Measurements from ENCODE around the gene PCGF2. TPM values are rescaled to one million over a fixed set of nuclear protein-coding genes. Genes with fewer than 3 reads are reported as not detected.

Gene PCGF2
- total RNA-seq, 1 donor from 2014 or later, result 112 TPM

DNA sequence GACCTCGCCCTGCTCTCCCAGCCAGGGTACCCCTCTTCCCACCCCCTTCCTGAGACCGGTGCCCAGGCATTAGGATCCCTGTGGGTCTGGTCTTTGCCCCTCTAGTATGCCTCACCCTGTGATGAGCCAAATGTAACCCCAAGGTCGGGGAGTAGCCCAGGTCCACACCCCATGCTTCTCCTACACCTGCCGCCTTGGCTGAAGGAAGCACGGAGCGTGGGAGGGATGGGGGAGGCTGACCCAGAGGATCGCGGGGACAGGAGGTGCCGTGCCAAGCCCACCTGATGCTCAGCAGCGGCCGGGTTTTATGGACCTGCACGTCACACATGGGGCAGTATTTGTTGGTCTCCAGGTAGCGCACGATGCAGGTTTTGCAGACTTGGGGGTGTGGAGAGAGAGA, 8.8 kb downstream of the PCGF2 start:
- Mint-ChIP-seq H3K27me3 (no peaks in the 10 kb centered on the region), H3K4me1 (ENCODE audit: low read depth) (peaks cover 21% of the 10 kb centered on the region), H3K9me3 (ENCODE audit: low read depth) (no peaks in the 10 kb centered on the region), H3K4me3 (ENCODE audit: low read depth) (no peak overlapping the region), H3K27ac (no peak overlapping the region), H3K36me3 (ENCODE audit: insufficient read depth) (peaks cover 9% of the 10 kb centered on the region)
- DNase-seq (ENCODE audit: low spot score, unreplicated experiment), result no peak
- TF ChIP-seq, protein P1, sequence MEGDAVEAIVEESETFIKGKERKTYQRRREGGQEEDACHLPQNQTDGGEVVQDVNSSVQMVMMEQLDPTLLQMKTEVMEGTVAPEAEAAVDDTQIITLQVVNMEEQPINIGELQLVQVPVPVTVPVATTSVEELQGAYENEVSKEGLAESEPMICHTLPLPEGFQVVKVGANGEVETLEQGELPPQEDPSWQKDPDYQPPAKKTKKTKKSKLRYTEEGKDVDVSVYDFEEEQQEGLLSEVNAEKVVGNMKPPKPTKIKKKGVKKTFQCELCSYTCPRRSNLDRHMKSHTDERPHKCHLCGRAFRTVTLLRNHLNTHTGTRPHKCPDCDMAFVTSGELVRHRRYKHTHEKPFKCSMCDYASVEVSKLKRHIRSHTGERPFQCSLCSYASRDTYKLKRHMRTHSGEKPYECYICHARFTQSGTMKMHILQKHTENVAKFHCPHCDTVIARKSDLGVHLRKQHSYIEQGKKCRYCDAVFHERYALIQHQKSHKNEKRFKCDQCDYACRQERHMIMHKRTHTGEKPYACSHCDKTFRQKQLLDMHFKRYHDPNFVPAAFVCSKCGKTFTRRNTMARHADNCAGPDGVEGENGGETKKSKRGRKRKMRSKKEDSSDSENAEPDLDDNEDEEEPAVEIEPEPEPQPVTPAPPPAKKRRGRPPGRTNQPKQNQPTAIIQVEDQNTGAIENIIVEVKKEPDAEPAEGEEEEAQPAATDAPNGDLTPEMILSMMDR (IDR thresholded peaks at IDR 0.05; ENCODE audit: unreplicated experiment), result no peak

DNA sequence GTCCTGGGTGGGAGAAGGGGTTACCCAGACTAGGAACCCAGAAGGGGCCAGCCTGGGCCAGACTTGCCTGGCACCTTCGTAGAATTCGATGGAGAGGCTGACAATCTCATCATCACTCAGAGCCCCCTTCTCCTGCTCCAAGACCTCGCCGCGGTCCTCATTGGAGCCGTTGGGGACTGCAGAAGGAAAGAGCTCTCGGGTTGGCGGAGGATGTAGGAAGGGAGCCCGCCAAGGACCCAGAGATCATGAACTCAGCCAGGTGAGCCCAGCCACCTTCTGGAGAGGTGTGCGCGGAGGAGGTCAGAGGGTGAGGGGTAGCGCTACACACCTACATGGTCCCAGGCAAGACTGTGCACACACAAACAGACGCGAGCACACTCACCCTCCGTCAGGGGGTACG, 9.4 kb downstream of the PCGF2 start:
- Mint-ChIP-seq H3K4me1 (ENCODE audit: low read depth) (peaks cover 14% of the 10 kb centered on the region), H3K27me3 (no peaks in the 10 kb centered on the region), H3K36me3 (ENCODE audit: insufficient read depth) (peaks cover 9% of the 10 kb centered on the region), H3K9me3 (ENCODE audit: low read depth) (no peaks in the 10 kb centered on the region), H3K27ac (no peak overlapping the region), H3K4me3 (ENCODE audit: low read depth) (no peak overlapping the region)
- no peak for DNase-seq (ENCODE audit: low spot score, unreplicated experiment)
- TF ChIP-seq, protein P1 (IDR thresholded peaks at IDR 0.05; ENCODE audit: unreplicated experiment), result no peak

DNA sequence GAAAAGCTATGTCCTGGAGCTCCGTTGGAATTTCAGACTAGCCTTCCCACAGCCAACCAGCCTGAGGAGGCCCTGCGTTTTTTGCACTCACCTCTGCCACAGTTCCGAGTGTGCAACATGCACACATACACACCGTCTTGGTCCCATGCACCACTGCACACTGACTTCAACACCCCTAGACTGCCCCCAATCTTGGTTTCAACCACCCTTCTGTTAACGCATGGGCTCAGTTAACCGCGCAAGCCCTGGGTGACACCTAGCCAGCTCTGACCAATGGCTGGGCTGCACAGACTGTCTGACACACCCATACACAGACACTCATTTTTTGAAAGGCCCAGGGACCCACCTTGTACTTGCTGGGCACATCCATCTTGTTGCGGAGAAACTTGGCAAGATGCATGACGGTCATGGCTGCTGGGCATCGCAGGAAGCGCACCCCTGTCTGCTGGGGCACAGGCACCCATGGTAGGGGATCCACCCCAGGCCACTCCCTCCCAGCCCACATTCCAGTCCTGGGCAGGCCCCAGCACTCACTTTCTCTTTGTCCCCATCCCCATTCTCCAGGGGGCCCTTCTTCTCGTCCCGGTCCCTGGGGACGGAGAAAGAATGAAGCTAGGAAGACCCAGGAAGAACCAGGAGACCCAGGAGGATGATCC, 10.0 kb downstream of the PCGF2 start:
- Mint-ChIP-seq H3K36me3 (ENCODE audit: insufficient read depth) (peaks cover 9% of the 10 kb centered on the region), H3K4me1 (ENCODE audit: low read depth) (peaks cover 9% of the 10 kb centered on the region), H3K27ac (no peak overlapping the region), H3K9me3 (ENCODE audit: low read depth) (no peaks in the 10 kb centered on the region), H3K27me3 (no peaks in the 10 kb centered on the region), H3K4me3 (ENCODE audit: low read depth) (no peak overlapping the region)
- DNase-seq (ENCODE audit: low spot score, unreplicated experiment), result no peak
- TF ChIP-seq, protein P1 (IDR thresholded peaks at IDR 0.05; ENCODE audit: unreplicated experiment), result no peak

DNA sequence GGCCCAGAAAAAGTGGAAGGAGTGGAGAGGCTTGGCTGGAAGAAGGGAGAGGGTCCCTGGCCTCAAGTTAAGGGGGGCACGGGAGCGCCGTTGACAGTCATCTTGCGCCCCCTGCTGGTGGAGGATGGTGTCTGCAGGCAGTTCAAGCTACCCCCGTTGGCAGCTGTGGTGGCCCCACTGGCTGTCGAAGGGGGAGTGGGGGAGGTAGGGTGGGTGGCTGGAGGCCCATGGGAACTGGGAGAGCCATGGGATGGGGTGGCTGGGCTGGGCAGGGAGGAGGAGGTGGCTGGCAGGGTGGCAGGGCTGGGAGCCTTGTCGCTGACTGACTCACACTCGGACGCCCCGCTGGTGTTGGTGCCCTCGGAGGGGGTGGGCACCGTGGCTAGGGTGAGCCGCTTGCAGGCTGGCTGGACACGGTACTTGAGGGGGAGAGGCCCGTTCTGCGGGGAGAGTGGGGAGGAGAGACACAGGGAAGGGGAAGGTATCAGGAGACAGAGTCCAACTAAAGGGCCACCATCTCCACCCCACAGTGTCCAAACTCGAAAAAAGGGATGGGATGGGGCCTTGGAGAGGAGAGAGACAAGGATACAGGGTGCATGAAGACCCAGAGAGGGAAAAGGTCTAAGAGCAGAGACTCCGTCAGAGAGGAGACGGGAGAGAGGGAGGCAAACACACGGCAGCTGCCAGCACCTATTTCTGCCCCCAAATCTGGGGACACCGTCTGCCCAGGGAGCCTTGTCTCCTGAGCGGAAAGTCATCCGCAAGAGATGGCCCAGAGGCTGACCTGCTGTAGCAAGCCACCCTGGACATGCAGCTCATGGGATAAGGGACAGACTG, 12.8 kb downstream of the PCGF2 start:
- Mint-ChIP-seq H3K9me3 (ENCODE audit: low read depth) (no peaks in the 10 kb centered on the region), H3K36me3 (ENCODE audit: insufficient read depth) (peaks cover 12% of the 10 kb centered on the region), H3K27ac (peak overlapping the region; percentile 41), H3K4me1 (ENCODE audit: low read depth) (peaks cover 3% of the 10 kb centered on the region), H3K4me3 (ENCODE audit: low read depth) (no peak overlapping the region), H3K27me3 (no peaks in the 10 kb centered on the region)
- TF ChIP-seq, protein P1 (IDR thresholded peaks at IDR 0.05; ENCODE audit: unreplicated experiment), result peak; percentile 87
- peak; percentile 63 for DNase-seq (ENCODE audit: low spot score, unreplicated experiment)

DNA sequence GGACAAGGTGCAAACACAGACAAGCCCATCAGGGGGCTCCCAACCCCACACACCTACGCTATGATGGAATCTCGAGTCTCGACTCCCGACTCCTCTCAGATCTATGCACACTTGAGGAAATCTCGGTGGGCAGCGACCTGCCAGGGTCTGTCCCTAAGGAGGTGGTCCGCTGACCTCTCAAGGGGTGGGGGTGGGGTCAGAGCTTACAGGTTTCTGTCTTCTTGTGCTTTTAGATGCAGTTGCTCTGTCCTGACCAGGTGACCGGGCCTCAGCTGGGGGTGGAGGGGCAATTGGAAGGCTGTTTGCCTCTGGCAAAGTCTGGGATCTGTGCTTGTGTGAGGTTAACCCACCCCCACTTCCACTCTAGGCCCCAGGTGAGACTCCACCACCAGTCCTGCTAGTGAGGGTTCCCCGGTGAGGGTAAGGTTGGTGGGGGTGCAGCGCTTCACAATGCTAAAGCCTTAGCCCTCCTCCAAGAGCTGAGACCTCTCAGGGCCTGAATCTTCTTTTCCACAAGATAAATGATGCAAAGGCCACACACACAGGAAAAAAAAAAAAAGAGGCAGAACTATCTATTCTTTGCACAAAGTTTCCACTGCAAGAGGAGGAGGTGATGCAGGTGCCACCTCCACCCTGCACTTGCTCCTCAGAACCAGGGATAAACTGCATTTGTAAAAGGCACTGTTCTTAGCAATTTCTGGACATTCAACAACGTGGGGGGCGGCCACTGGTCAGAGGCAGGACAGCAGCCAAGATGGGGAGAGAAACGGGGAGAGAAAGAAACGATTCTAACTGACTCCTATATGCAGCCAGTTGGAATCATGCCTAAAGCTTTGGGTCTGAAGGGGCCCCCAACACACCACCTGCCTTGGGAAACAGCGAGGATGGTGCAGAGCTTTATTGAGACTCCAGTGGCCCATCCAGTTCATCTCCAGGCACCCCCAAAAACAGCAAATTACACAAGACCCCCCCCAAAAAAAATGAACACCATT, 13.9 kb downstream of the PCGF2 start:
- Mint-ChIP-seq H3K4me1 (ENCODE audit: low read depth) (peaks cover 6% of the 10 kb centered on the region), H3K36me3 (ENCODE audit: insufficient read depth) (peaks cover 12% of the 10 kb centered on the region), H3K4me3 (ENCODE audit: low read depth) (no peak overlapping the region), H3K9me3 (ENCODE audit: low read depth) (no peaks in the 10 kb centered on the region), H3K27ac (peak overlapping the region; percentile 57), H3K27me3 (no peaks in the 10 kb centered on the region)
- TF ChIP-seq, protein P1 (IDR thresholded peaks at IDR 0.05; ENCODE audit: unreplicated experiment), result peak; percentile 34
- DNase-seq (ENCODE audit: low spot score, unreplicated experiment), result no peak

Measured in progenitor cell of endocrine pancreas (in vitro differentiated cells).